RPMI7951 (cell line): Measurements from ENCODE around the gene RAI14. TPM values are rescaled to one million over a fixed set of nuclear protein-coding genes. Genes with fewer than 3 reads are reported as not detected.
"Not testable (repeated sequence)": the region's sequence is repeated elsewhere in the genome, so short reads cannot be mapped to it uniquely, and the experiment has no call there.

Source experiments
- DNase-seq: peaks from one replicate; pipeline ENCODE4 v3.0.0-alpha.2; 2012; ENCODE audit warnings: low read depth
- total RNA-seq: library from RNA; depleted of rRNA; stranded (reverse); fragments of >200 nt; shearing (Covaris generic); gene quantifications from 2 replicates; pipeline ENCODE4 v1.2.3, GENCODE V29; 2014

Gene RAI14
- total RNA-seq, 1 experiment from 2014 or later = 36.8 TPM

- no peak for DNase-seq
Observed at GRCh38 chr5:34770486-34770885, 114.4 kb downstream of the RAI14 start.

- DNase-seq = no peak
Observed at GRCh38 chr5:34771076-34771475, 114.9 kb downstream of the RAI14 start.

GRCh38 chr5:34772267-34773098, 116.4 kb downstream of the RAI14 start:
- DNase-seq = no peak

GRCh38 chr5:34774139-34774538, 118.0 kb downstream of the RAI14 start:
- no peak for DNase-seq

- DNase-seq = not testable (repeated sequence)
Observed at GRCh38 chr5:34774678-34775077, 118.5 kb downstream of the RAI14 start.

- no peak for DNase-seq
Observed at GRCh38 chr5:34775886-34776285, 119.8 kb downstream of the RAI14 start.

- DNase-seq = no peak
Observed at GRCh38 chr5:34778091-34778850, 122.1 kb downstream of the RAI14 start.

- DNase-seq = not testable (repeated sequence)
Observed at GRCh38 chr5:34783892-34784291, 127.8 kb downstream of the RAI14 start.

- DNase-seq = no peak
Observed at GRCh38 chr5:34787035-34787434, 130.9 kb downstream of the RAI14 start.

GRCh38 chr5:34789021-34789531, 132.9 kb downstream of the RAI14 start:
- DNase-seq = peak; percentile 82

- DNase-seq = no peak
Observed at GRCh38 chr5:34789639-34790038, 133.5 kb downstream of the RAI14 start.

GRCh38 chr5:34790069-34790468, 133.9 kb downstream of the RAI14 start:
- no peak for DNase-seq

GRCh38 chr5:34791761-34792244, 135.7 kb downstream of the RAI14 start:
- no peak for DNase-seq

- no peak for DNase-seq
Observed at GRCh38 chr5:34802834-34803563, 146.9 kb downstream of the RAI14 start.

GRCh38 chr5:34803974-34804732, 148.0 kb downstream of the RAI14 start:
- DNase-seq = no peak

GRCh38 chr5:34804913-34805312, 148.8 kb downstream of the RAI14 start:
- no peak for DNase-seq

- DNase-seq = no peak
Observed at GRCh38 chr5:34806532-34806931, 150.4 kb downstream of the RAI14 start.

- no peak for DNase-seq
Observed at GRCh38 chr5:34811706-34812105, 155.6 kb downstream of the RAI14 start.

- DNase-seq = no peak
Observed at GRCh38 chr5:34813509-34813908, 157.4 kb downstream of the RAI14 start.

GRCh38 chr5:34817558-34818351, 161.6 kb downstream of the RAI14 start:
- peak; percentile 8 for DNase-seq
